ENCODE results near the gene WDR93.

WDR93 gene

GRCh38 chr15:89714775-89715174 lies 24.2 kb downstream of the WDR93 start:
- H3K4me3 ChIP-seq (ENCODE audit: low read depth, low read length): no peak overlapping the region
- no peak for TF ChIP-seq CTCF (IDR thresholded peaks at IDR 0.05; ENCODE audit: borderline replicate concordance, insufficient read depth, low read depth, low read length)

GRCh38 chr15:89723031-89723430 lies 32.4 kb downstream of the WDR93 start:
- TF ChIP-seq CTCF (IDR thresholded peaks at IDR 0.05; ENCODE audit: borderline replicate concordance, insufficient read depth, low read depth, low read length): no peak
- no peak overlapping the region for H3K4me3 ChIP-seq (ENCODE audit: low read depth, low read length)

GRCh38 chr15:89724621-89725020 lies 34.0 kb downstream of the WDR93 start:
- TF ChIP-seq CTCF (IDR thresholded peaks at IDR 0.05; ENCODE audit: borderline replicate concordance, insufficient read depth, low read depth, low read length): no peak
- H3K4me3 ChIP-seq (ENCODE audit: low read depth, low read length): no peak overlapping the region

GRCh38 chr15:89725064-89725463 lies 34.5 kb downstream of the WDR93 start:
- no peak for TF ChIP-seq CTCF (IDR thresholded peaks at IDR 0.05; ENCODE audit: borderline replicate concordance, insufficient read depth, low read depth, low read length)
- H3K4me3 ChIP-seq (ENCODE audit: low read depth, low read length): no peak overlapping the region

GRCh38 chr15:89728254-89728653 lies 37.6 kb downstream of the WDR93 start:
- no peak for TF ChIP-seq CTCF (IDR thresholded peaks at IDR 0.05; ENCODE audit: borderline replicate concordance, insufficient read depth, low read depth, low read length)
- no peak overlapping the region for H3K4me3 ChIP-seq (ENCODE audit: low read depth, low read length)

GRCh38 chr15:89731275-89731674 lies 40.7 kb downstream of the WDR93 start:
- TF ChIP-seq CTCF (IDR thresholded peaks at IDR 0.05; ENCODE audit: borderline replicate concordance, insufficient read depth, low read depth, low read length): no peak
- H3K4me3 ChIP-seq (ENCODE audit: low read depth, low read length): no peak overlapping the region

GRCh38 chr15:89732451-89733172 lies 42.0 kb downstream of the WDR93 start:
- no peak overlapping the region for H3K4me3 ChIP-seq (ENCODE audit: low read depth, low read length)
- no peak for TF ChIP-seq CTCF (IDR thresholded peaks at IDR 0.05; ENCODE audit: borderline replicate concordance, insufficient read depth, low read depth, low read length)

All from GM12875 (cell line).